SIG-M5 treated with dmso at 0.1 percent for 504 hours (cell line): ENCODE measurements around the gene GRK5.

Experiments used
- DNase-seq: peaks from one replicate; lab custom pipeline; 2025; ENCODE audit not compliant: unreplicated experiment; lab: John Stamatoyannopoulos, UW

GRK5 gene

DNA sequence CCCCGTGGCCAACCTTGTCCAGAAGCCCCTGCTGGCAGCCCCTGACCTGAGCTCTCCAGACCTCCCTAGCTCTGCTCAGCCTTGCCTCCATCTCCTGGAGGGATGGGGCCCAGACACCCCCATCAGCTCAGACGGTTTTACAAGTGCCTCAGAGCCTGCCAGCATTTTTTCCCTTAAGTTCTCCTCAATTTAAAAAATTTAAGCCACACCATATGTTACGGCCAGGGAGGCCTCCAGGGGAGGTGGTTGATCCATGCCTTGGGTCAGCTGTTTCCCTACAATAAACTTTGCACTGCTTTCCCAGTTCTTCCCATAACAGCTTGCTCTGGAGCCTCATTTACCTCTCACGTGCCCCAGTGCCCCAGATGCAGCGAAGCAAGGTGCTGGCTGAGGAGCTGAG is 191.6 kb downstream of the GRK5 start:
- DNase-seq = no peak

DNA sequence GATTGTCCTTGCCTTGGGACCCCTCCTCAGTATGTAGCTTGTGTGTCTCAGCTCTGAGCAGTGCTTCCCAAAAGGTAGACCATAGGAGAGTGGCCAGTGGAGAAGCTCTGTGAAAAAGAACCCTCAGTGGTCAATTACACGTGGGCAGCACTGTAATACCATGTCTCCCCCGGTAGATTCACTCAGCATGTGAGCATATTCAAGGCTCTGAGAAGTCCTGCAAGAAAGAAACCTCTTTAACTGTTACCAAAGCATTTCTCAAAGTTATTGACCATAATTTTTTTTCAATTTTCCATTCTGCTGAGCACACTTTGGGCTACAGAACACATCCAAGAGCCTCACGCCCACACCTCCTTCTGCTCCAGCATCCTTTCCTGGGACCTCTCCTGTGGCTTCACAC is 192.1 kb downstream of the GRK5 start:
- DNase-seq = no peak

DNA sequence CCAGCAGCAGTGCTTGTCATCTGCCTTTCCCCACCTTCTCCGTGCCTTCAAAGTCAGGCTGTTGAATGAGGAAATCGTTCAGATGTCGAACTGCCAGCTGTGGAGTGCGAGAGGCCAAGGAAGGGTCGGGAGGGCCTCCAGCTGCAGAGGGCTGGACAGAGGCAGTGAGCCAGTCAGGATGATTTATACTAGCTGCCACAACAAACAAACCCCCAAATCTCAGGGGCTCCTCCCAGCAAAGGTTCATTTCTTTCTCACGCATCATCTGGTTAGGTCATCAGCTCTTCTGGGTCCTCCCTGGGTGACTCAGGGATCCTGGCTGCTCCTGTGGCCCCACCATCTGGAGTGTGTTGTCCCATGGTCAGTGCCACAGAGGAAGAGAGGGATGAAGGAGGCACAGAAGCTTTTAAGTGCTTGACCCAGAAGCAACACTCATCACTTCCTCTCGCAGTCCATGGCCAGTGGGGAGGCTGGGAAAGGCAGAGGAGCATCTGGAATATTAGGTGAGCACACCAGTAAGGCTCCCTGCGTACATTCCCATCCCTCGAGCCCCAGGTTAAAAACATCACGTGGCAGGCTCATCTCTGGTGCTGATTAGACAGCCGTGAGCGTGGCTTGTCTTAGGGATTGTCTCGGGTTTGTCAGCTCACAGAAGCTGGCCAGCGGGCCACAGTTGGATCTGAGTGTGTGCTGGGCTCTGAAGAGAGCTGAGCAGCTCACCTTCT is 194.5 kb downstream of the GRK5 start:
- no peak for DNase-seq

DNA sequence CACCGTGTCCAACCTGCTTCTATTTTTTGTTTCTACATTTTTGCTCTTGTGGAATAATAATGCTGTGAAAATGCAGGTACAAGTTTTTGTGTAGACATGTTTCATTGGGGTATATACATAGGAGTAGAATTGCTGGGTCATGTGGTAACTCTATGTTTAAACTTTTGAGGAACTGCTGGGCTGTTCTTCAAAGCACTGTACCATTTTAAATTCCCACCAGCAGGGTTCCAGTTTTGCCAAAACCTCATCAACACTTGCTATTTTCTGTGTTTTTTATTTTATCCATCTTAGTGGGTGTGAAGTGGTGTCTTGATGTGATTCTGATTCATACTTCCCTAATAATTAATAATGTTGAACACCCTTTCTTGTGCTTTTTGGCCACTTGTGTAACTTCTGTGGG is 196.6 kb downstream of the GRK5 start:
- peak; percentile 9 for DNase-seq

DNA sequence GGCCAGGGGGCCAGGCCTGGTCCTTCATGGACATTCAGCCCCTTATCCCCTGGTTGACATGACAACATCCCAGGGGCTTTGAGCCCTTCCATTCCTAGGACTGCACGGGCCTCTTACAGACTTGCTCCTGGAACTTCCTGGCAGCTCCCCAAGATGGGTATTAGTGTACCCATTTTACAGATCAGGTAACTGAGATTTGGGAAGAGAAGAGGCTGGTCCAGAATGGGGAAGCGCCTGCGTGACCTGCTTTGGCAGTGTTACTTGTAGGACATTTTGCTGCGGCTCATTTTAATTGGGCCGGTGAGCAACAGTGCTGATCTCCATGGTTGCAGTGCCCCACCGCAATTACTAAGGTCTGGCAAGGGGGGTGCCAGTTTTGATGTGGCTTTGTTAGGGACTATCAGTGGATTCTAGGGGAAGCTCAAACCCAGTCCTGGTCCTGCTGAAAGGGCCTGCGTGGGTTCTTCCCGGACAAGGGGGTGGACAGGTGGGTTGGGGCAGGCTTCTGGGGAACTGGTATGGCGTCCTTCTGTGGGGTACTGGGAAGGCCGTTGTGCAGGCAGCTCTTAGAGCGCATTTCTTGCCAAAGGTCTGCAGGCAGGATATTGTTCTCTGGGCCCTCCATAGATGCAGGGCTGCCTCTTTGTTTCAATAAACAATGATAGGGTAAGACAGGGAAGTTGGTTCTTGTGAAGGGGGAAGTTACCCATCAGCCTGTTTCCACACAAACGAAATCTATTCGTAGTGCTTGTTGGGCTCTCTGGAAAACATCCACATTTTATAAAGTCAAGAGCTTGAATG is 197.5 kb downstream of the GRK5 start:
- peak; percentile 41 for DNase-seq

DNA sequence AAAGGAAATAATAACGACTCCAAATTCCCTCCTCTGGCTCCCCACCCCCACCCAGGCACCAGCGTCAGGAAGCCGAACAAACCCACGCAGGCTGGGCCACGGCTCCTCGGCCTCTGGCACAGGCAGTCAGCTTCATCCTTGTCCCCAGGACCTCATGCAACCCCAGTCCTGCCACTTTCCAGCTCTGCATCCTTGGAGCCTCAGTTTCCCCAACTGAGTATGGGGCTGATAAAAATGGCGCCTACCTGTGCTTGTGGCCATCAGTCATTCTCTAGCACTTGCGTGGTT is 198.1 kb downstream of the GRK5 start:
- DNase-seq = no peak

DNA sequence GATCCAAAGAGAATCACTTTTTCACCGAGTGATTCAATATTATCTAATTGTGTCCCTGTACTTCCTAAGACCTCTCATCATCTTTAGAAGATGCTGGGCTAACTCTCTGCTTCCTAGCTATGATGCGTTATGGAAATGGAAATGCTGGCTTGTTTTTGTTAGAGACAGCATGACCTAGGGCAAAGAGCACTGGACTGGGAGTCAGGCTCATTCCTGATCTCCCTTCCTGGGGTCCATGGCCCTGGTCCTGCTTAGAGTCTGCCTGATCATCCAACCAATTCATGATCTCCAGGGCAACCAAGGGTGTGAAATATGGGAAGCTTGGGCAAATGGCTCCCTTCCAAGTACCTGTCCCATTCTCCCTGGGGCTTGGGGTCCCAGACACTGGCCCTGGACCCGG is 198.8 kb downstream of the GRK5 start:
- no peak for DNase-seq

DNA sequence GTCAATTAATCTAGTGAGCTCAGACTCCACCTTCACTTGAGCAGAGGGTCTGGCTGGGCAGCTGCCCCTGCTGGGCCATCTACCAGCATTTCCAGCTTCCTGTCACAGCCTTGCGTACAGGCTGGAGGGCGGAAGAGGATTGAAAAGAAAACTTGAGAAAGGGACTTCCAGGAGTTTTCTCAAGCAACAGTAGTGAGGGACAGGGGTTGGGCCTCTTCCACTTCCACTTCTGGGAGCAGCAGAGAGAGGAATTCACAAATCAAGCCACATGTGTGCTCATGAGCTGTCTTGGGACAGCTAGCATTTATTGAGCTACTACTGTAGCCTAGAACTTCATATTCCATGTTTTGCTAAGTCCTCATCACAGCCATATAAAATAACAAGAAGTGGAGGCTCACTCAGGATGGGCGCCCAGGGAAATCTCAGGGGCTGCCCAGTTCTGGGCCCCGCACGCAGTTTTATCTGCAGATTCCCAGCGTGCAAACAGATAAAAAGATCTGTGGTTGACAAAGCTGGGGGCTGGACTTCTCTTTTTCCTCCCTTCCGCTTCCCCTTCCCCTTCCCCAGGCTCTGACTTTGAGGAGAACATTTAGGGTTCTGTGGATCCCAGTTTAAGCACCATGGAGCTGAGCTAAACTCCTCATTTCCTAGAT is 199.4 kb downstream of the GRK5 start:
- DNase-seq = peak; percentile 22

DNA sequence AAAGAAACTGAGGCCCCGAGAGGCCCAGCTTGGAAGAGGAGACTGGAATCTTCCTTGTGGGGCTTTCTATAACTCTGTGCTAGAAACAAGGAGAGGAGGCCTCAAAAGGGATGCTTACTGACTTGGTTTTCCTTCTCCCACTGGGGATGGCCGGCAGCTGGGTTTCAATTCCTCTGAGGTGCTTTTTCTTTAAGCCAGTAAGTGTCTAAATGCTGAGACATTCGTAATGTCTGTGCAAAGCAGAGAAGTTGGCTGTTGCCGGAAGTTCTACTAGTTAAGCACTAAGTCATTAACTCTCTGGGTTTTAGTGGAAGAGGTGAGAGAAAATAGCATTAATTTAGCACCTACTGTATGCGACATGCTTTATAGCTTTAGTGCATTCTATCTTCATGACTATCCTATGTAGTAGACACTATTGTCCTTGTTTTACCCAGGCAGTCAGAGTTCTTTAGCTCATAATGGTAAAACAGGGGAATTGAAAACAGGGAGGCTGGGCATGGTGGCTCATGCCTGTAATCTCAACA is 199.9 kb downstream of the GRK5 start:
- DNase-seq = peak; percentile 42

DNA sequence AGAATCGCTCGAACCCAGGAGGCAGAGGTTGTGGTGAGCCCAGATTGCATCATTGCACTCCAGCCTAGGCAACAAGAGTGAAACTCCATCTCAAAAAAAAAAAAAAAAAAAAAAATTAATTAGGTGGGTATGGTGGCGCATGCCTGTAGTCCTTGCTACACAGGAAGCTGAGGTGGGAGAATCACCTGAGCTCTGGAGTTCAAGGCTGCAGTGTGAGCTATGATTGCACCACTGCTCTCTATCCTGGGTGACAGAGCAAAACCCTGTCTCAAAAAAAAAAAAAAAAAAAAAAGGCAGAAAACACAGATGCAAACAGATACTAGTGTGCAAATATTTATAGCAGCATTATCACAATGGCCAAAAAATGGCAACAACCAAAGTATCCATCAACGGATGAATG is 200.7 kb downstream of the GRK5 start:
- no peak for DNase-seq

DNA sequence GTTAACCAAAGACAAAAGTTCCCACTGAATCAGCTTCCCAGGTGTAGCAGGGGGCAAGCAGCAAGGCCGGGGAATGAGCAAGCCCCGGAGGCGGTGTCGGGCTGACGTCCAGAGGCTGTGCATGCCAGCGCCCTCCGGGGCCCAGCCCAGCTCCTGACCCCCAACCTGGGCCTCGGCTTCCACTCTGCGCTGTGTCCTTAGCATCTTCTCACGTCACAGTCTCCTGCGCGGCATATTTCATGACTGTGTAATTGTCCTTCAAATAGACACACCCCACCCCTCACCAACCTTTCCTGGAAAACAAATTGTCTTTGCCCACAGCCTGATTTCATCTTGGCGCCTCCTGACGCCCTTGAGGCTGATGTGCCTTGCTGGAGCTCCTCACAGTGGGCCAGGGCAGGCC is 201.6 kb downstream of the GRK5 start:
- no peak for DNase-seq

DNA sequence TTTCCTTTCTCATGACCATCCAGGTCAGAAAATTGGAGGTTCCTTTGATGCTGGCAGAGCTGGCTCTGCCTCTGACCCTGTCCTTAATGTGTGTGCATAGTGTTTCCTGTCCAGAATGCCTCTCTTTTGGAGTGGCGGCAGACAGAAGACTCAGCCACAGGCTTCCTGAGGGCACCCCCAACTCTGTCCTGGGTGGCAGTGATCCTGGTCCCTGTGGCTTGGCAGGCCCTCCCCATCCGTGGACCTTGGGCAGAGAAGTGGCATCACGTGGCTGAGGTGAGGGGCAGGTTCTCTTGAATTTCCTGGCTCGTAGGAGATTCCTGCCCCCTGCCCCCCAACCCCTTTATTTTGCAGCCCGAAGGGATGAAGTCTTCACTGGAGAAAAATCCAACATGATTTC is 202.0 kb downstream of the GRK5 start:
- no peak for DNase-seq

DNA sequence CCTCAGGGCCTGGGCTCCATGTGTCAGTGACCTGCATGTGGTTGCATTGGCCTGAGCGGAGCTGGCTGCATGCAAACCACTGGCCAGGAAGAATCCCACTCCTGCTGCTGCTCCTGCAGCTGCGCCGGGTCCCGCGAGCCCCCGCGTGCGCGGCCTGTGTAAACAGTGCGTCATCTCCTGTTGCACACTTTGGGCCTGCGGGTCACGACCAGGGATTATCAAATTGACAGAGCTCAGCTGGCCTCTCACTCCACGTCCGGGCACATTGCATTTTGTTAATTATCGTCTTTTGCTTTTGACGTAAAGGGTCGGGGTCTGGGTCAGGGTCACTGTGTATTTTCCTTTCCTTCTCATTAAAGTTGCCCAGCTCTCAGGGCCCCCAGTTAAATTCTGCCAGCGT is 202.5 kb downstream of the GRK5 start:
- no peak for DNase-seq

DNA sequence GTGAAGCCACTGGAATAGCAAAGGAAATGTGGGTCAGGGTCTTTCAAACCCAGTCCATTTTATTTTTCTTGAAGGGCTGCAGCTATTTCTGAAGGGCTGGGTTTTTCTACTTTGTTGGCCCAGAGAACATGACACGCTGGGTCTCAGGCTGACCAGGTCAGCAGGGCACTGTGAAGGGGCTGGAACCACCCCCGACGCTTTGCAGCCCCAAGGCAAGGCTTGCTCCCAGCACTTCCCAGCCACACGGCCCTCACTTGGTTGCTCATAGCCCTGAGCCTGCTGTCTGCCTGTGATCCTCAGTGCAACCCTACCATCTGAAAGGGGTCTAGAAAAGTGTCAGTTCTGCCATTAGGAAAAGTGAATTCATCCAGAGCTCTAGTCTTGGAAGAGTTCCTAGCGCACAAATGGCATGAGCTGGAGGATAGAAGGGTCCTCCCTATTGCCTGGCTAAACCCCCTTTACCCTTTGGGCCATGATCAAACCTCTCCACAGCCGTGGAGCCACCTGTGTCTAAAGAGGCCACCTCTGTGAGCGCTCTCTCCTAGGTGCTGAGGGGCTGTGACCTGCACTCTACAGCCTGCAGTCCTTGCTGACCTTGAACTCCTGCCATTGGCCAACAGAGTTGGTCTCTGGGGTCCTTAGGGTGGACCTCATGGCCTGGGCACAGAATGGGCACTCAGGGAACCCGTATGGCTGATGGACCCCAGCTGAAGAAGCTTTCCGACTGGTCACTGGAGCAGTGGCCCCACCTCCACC is 203.2 kb downstream of the GRK5 start:
- DNase-seq = no peak

DNA sequence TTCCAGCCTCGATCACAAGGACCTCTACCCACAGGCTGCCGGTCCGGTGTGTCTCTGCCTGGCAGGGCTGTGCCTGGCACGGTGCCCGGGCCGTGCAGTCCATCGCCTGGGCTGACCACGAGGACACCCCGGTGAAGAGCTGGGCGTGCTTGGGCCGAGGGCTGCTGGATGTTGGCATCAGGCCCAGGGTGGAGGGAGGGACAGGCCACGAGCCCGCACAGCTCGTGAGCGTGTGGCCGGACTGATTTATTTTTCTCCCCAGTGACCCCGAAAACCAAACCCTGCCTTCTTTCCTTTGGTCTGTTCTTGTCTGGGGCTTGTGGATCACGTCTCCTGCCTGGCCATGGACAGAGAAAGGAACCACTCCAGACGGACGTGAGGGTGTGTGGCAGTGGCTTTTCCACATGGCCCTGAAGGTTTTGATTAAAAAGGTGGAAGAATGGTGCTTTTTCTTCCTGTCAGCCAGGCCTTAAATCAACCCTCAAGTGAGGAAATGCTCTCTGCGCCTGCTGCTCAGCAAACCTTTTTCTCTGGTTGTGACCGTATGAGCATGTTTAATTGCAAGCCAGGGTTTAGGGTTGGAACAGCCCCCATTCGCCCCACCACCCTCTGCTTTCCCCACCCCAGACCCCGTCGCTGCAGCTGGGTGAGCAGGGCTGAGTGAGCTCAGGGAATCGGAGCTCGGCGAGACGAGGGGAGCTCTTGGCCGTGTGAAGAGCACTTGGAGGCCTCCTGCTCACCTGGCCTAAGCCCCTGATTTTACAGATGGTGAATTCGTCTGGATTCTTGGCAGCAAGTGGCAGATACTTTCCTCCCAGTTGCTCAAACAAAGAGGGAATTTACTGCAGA is 205.1 kb downstream of the GRK5 start:
- no peak for DNase-seq

DNA sequence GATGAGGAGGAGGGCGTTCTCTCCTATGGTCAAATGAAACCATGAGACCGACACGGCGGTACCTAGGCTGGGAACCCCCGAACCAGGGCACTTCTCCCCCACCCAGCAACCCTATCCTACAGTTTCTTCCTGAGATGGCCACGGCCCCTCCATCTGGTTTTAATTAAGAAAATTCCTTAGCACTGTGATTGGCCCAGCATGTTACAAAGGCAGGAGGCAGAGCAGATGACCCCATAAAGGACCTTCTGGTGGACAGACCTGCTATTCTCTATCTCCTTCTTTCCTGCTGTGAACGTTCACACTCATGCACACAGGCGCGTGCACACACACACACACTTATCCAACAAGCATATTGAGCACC is 205.7 kb downstream of the GRK5 start:
- no peak for DNase-seq

DNA sequence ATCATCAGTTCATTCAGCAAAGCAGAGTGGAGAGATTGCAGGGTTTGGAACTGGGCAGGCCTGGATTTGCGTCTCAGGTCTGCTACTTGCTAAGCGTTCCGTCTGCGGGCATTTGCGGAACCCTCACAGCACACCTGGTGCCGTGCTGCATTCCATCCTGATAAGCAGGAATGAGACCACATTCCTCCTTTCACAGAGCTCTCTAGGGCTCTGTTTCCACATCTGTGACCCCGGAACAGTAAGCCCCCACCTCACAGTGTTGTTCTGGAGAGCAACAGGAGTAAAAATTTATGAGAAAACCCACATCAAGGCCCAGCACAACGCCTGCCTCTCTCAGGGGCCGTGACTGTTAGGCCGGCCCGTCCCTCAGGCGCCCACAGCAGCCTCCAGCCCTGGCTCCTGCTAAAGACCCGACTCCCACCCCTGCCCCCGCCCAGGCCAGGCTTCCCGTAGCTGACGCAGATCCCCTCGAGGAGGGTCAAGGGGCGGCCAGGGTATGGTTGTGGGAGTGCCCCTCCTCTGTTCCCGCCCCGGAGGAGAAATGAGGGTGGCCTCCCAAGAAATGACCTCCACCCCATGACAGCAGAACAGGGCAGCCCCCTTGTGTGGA is 206.2 kb downstream of the GRK5 start:
- DNase-seq = no peak

DNA sequence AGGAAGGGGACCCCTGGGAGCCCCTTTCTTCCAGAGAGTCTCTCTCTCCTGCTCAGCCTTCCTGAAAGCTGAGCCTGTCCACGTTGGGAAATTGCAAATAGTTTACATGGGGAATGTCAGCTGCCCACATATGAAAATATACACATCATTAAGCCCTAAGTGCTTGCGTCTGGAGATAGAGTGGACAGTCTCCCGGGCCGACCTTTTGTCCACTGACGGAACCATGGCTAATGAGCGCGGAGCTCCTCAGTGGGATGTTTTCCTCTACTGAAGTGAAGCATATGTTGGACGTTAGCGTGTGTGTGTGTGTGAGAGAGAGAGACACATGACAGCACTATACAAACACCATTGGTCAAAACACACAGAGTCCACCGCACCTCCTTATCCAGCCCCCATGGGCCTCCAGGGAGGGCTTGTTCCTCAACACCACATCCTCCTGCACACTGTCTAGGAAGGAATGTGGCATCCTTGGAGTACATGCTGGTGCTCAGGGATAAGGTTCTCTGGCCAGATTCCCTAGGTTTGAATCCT is 206.8 kb downstream of the GRK5 start:
- no peak for DNase-seq

DNA sequence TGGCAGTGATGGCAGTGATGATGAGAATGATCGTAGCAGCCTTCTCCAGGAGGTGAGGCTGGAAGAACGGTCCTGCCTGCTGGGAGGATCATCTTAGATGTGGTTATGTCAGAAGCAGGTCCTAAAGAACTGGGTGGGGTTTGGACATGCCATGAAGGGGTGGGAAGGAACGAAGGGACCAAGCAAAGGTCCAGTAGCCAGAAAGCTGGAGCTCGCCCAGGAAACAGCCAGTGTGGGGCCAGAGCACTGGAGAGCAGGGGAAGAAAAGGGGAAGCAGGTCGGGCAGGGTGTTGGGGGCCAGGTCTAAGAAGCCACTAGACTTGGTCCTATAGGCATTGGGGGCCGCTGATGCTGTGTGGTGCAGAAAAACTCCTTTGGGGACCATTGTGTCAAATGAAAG is 207.8 kb downstream of the GRK5 start:
- DNase-seq = no peak
